ENCODE data around the gene SH2D3C.

The SH2D3C gene

DNA sequence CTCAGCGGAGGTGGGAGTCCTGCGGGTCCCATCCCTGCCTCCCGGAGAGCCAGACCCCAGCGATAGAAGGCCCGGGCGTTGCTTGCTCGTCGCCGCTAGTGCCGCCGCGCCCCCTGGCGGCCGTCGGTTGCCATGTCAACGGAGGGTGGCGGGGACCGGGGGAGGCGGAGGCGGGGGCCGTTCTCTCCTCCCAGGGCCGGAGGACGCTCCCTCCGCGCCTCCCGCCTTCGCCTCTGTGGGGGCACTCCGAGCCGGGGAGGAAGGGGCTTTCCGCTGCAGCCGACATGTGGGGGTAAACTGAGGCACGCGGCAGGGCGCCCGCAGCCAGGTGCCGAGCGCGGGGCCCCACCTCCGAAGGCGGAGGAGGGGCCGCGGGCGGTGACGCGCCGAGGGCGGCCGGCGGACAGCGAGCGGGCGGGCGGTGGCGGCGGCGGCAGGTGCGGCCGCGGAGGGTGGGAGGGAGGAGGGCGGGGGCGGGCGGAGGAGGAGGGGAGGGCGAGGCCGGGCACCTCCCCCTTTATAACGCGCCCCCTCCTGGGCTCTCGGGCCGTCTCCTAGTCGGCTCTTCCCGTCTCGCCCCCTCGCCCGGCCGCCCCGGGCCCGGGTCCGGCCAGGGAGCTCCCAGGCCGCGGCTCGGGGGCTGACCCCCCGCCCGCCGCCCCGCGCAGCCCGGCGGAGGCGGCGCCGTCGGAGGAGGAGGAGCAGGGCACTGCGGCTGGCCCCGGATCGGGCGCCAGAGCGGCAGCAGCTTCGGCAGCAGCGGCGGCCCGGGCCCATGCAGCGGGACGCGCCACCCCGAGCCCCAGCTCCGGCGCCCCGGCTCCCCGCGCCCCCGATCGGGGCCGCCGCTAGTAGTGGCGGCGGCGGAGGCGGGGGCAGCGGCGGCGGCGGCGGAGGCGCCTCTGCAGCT, 6.8 kb upstream of the SH2D3C start (continued):
- TF ChIP-seq ZNF660 (tag by site-specific recombination; IDR thresholded peaks at IDR 0.05), result 0 out of 2 replicates have a peak, but pooled peaks have one; percentile 19
- no peak for TF ChIP-seq PRDM1 (tag by site-specific recombination; IDR thresholded peaks at IDR 0.05)
- TF ChIP-seq ZNF37A (tag by site-specific recombination; IDR thresholded peaks at IDR 0.05), result no peak
- TF ChIP-seq, protein P1, sequence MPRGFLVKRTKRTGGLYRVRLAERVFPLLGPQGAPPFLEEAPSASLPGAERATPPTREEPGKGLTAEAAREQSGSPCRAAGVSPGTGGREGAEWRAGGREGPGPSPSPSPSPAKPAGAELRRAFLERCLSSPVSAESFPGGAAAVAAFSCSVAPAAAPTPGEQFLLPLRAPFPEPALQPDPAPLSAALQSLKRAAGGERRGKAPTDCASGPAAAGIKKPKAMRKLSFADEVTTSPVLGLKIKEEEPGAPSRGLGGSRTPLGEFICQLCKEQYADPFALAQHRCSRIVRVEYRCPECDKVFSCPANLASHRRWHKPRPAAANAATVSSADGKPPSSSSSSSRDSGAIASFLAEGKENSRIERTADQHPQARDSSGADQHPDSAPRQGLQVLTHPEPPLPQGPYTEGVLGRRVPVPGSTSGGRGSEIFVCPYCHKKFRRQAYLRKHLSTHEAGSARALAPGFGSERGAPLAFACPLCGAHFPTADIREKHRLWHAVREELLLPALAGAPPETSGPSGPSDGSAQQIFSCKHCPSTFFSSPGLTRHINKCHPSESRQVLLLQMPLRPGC (tag by site-specific recombination; IDR thresholded peaks at IDR 0.05), result no peak
- TF ChIP-seq, protein P2, sequence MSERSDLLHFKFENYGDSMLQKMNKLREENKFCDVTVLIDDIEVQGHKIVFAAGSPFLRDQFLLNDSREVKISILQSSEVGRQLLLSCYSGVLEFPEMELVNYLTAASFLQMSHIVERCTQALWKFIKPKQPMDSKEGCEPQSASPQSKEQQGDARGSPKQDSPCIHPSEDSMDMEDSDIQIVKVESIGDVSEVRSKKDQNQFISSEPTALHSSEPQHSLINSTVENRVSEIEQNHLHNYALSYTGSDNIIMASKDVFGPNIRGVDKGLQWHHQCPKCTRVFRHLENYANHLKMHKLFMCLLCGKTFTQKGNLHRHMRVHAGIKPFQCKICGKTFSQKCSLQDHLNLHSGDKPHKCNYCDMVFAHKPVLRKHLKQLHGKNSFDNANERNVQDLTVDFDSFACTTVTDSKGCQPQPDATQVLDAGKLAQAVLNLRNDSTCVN (tag by site-specific recombination; optimal IDR thresholded peaks at IDR 0.05), result peak; percentile 67
- TF ChIP-seq ZNF169 (tag by site-specific recombination; IDR thresholded peaks at IDR 0.05), result no peak
- no peak for TF ChIP-seq ZSCAN23 (tag by site-specific recombination; IDR thresholded peaks at IDR 0.05)
- no peak for TF ChIP-seq ZNF529 (tag by site-specific recombination; IDR thresholded peaks at IDR 0.05; ENCODE audit: insufficient replicate concordance)
- no peak for TF ChIP-seq ZNF707 (tag by site-specific recombination; IDR thresholded peaks at IDR 0.05)
- TF ChIP-seq ZFP69B (tag by site-specific recombination; IDR thresholded peaks at IDR 0.05), result peak; percentile 58; the same call in 1 of the 2 replicates
- TF ChIP-seq ZNF416 (tag by site-specific recombination; IDR thresholded peaks at IDR 0.05), result no peak
- TF ChIP-seq, protein P3, sequence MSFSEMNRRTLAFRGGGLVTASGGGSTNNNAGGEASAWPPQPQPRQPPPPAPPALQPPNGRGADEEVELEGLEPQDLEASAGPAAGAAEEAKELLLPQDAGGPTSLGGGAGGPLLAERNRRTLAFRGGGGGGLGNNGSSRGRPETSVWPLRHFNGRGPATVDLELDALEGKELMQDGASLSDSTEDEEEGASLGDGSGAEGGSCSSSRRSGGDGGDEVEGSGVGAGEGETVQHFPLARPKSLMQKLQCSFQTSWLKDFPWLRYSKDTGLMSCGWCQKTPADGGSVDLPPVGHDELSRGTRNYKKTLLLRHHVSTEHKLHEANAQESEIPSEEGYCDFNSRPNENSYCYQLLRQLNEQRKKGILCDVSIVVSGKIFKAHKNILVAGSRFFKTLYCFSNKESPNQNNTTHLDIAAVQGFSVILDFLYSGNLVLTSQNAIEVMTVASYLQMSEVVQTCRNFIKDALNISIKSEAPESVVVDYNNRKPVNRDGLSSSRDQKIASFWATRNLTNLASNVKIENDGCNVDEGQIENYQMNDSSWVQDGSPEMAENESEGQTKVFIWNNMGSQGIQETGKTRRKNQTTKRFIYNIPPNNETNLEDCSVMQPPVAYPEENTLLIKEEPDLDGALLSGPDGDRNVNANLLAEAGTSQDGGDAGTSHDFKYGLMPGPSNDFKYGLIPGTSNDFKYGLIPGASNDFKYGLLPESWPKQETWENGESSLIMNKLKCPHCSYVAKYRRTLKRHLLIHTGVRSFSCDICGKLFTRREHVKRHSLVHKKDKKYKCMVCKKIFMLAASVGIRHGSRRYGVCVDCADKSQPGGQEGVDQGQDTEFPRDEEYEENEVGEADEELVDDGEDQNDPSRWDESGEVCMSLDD (tag by site-specific recombination; IDR thresholded peaks at IDR 0.05), result no peak
- TF ChIP-seq HOXD13 (CRISPR knock-in tag; IDR thresholded peaks at IDR 0.05; ENCODE audit: borderline replicate concordance), result no peak
- TF ChIP-seq, protein P4, sequence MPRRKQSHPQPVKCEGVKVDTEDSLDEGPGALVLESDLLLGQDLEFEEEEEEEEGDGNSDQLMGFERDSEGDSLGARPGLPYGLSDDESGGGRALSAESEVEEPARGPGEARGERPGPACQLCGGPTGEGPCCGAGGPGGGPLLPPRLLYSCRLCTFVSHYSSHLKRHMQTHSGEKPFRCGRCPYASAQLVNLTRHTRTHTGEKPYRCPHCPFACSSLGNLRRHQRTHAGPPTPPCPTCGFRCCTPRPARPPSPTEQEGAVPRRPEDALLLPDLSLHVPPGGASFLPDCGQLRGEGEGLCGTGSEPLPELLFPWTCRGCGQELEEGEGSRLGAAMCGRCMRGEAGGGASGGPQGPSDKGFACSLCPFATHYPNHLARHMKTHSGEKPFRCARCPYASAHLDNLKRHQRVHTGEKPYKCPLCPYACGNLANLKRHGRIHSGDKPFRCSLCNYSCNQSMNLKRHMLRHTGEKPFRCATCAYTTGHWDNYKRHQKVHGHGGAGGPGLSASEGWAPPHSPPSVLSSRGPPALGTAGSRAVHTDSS (tag by site-specific recombination; IDR thresholded peaks at IDR 0.05), result no peak
- TF ChIP-seq, protein P5, sequence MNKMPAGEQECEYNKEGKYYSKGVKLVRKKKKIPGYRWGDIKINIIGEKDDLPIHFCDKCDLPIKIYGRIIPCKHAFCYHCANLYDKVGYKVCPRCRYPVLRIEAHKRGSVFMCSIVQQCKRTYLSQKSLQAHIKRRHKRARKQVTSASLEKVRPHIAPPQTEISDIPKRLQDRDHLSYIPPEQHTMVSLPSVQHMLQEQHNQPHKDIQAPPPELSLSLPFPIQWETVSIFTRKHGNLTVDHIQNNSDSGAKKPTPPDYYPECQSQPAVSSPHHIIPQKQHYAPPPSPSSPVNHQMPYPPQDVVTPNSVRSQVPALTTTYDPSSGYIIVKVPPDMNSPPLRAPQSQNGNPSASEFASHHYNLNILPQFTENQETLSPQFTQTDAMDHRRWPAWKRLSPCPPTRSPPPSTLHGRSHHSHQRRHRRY (tag by site-specific recombination; IDR thresholded peaks at IDR 0.05), result no peak
- no peak for TF ChIP-seq ZSCAN16 (tag by site-specific recombination; IDR thresholded peaks at IDR 0.05)
- TF ChIP-seq, protein P6, sequence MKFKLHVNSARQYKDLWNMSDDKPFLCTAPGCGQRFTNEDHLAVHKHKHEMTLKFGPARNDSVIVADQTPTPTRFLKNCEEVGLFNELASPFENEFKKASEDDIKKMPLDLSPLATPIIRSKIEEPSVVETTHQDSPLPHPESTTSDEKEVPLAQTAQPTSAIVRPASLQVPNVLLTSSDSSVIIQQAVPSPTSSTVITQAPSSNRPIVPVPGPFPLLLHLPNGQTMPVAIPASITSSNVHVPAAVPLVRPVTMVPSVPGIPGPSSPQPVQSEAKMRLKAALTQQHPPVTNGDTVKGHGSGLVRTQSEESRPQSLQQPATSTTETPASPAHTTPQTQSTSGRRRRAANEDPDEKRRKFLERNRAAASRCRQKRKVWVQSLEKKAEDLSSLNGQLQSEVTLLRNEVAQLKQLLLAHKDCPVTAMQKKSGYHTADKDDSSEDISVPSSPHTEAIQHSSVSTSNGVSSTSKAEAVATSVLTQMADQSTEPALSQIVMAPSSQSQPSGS (tag by site-specific recombination; IDR thresholded peaks at IDR 0.05; ENCODE audit: low read depth), result no peak
- no peak for TF ChIP-seq ZNF121 (tag by site-specific recombination; IDR thresholded peaks at IDR 0.05)
- no peak for TF ChIP-seq ZNF585B (tag by site-specific recombination; IDR thresholded peaks at IDR 0.05)
- TF ChIP-seq ZNF521 (tag by site-specific recombination; IDR thresholded peaks at IDR 0.05), result no peak
- TF ChIP-seq ZNF433 (tag by site-specific recombination; IDR thresholded peaks at IDR 0.05; ENCODE audit: low read depth), result no peak
- TF ChIP-seq, protein P7, sequence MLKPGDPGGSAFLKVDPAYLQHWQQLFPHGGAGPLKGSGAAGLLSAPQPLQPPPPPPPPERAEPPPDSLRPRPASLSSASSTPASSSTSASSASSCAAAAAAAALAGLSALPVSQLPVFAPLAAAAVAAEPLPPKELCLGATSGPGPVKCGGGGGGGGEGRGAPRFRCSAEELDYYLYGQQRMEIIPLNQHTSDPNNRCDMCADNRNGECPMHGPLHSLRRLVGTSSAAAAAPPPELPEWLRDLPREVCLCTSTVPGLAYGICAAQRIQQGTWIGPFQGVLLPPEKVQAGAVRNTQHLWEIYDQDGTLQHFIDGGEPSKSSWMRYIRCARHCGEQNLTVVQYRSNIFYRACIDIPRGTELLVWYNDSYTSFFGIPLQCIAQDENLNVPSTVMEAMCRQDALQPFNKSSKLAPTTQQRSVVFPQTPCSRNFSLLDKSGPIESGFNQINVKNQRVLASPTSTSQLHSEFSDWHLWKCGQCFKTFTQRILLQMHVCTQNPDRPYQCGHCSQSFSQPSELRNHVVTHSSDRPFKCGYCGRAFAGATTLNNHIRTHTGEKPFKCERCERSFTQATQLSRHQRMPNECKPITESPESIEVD (tag by site-specific recombination; IDR thresholded peaks at IDR 0.05), result no peak
- TF ChIP-seq KLF16 (tag by site-specific recombination; IDR thresholded peaks at IDR 0.05), result peak; percentile 45; the same call in 1 of the 2 replicates
- TF ChIP-seq MEIS1 (CRISPR knock-in tag; IDR thresholded peaks at IDR 0.05; ENCODE audit: borderline replicate concordance), result no peak
- TF ChIP-seq ZNF530 (tag by site-specific recombination; IDR thresholded peaks at IDR 0.05; ENCODE audit: low read depth), result no peak
- TF ChIP-seq EGR2 (tag by site-specific recombination; IDR thresholded peaks at IDR 0.05; ENCODE audit: low read depth), result peak; percentile 59; the same call in 1 of the 2 replicates
- peak; percentile 42 for TF ChIP-seq ZIC2 (tag by site-specific recombination; IDR thresholded peaks at IDR 0.05)
- TF ChIP-seq ZNF791 (tag by site-specific recombination; IDR thresholded peaks at IDR 0.05), result no peak
- no peak for TF ChIP-seq OSR2 (tag by site-specific recombination; IDR thresholded peaks at IDR 0.05)

Measured in HEK293 (cell line).